ENCODE measurements around the gene RELN. TPM values are rescaled to one million over a fixed set of nuclear protein-coding genes. Genes with fewer than 3 reads are reported as not detected.

The RELN gene
- total RNA-seq, 1 experiment from 2014 or later, result 0.24 TPM

GRCh38 chr7:103983201-103983977 lies 6.1 kb downstream of the RELN start:
- no peaks in the 10 kb centered on the region for H3K36me3 ChIP-seq (replicated peaks; ENCODE audit: control insufficient read depth, insufficient read depth, low read length)
- peaks cover 25% of the 10 kb centered on the region for H3K27me3 ChIP-seq (ENCODE audit: control insufficient read depth, insufficient read depth, low read length)
- DNase-seq, result no peak
- no peak overlapping the region for H3K4me3 ChIP-seq (ENCODE audit: insufficient read depth, low read depth, low read length)

- no peak for DNase-seq
- Histone ChIP-seq H3K27me3 (ENCODE audit: control insufficient read depth, insufficient read depth, low read length) (peaks cover 7% of the 10 kb centered on the region; the same call in 1 of the 2 replicates), H3K36me3 (replicated peaks; ENCODE audit: control insufficient read depth, insufficient read depth, low read length) (no peaks in the 10 kb centered on the region), H3K4me3 (ENCODE audit: insufficient read depth, low read depth, low read length) (no peak overlapping the region)
Observed at GRCh38 chr7:103981003-103981423, 8.4 kb downstream of the RELN start.

- no peak for DNase-seq
- H3K4me3 ChIP-seq (ENCODE audit: insufficient read depth, low read depth, low read length), result no peak overlapping the region
- no peaks in the 10 kb centered on the region for H3K36me3 ChIP-seq (replicated peaks; ENCODE audit: control insufficient read depth, insufficient read depth, low read length)
- H3K27me3 ChIP-seq (ENCODE audit: control insufficient read depth, insufficient read depth, low read length), result no peaks in the 10 kb centered on the region
Observed at GRCh38 chr7:103972779-103973434, 16.6 kb downstream of the RELN start.

GRCh38 chr7:103967401-103967800 lies 22.1 kb downstream of the RELN start:
- Histone ChIP-seq H3K36me3 (replicated peaks; ENCODE audit: control insufficient read depth, insufficient read depth, low read length) (no peaks in the 10 kb centered on the region), H3K4me3 (ENCODE audit: insufficient read depth, low read depth, low read length) (no peak overlapping the region)
- peak; percentile 19 for DNase-seq

GRCh38 chr7:103966593-103967277 lies 22.7 kb downstream of the RELN start:
- no peaks in the 10 kb centered on the region for H3K27me3 ChIP-seq (ENCODE audit: control insufficient read depth, insufficient read depth, low read length)
- no peak for DNase-seq
- H3K36me3 ChIP-seq (replicated peaks; ENCODE audit: control insufficient read depth, insufficient read depth, low read length), result no peaks in the 10 kb centered on the region
- no peak overlapping the region for H3K4me3 ChIP-seq (ENCODE audit: insufficient read depth, low read depth, low read length)

More at GRCh38 chr7:103967401-103967800, 22.1 kb downstream of the RELN start:
- no peaks in the 10 kb centered on the region for H3K27me3 ChIP-seq (ENCODE audit: control insufficient read depth, insufficient read depth, low read length)

GRCh38 chr7:103964269-103964668 lies 25.2 kb downstream of the RELN start:
- Histone ChIP-seq H3K27me3 (ENCODE audit: control insufficient read depth, insufficient read depth, low read length) (no peaks in the 10 kb centered on the region), H3K4me3 (ENCODE audit: insufficient read depth, low read depth, low read length) (no peak overlapping the region)
- DNase-seq, result no peak

GRCh38 chr7:103962070-103962469 lies 27.4 kb downstream of the RELN start:
- Histone ChIP-seq H3K4me3 (ENCODE audit: insufficient read depth, low read depth, low read length) (no peak overlapping the region), H3K36me3 (replicated peaks; ENCODE audit: control insufficient read depth, insufficient read depth, low read length) (no peaks in the 10 kb centered on the region), H3K27me3 (ENCODE audit: control insufficient read depth, insufficient read depth, low read length) (no peaks in the 10 kb centered on the region)
- no peak for DNase-seq

More at GRCh38 chr7:103964269-103964668, 25.2 kb downstream of the RELN start:
- H3K36me3 ChIP-seq (replicated peaks; ENCODE audit: control insufficient read depth, insufficient read depth, low read length), result no peaks in the 10 kb centered on the region

- Histone ChIP-seq H3K36me3 (replicated peaks; ENCODE audit: control insufficient read depth, insufficient read depth, low read length) (no peaks in the 10 kb centered on the region), H3K4me3 (ENCODE audit: insufficient read depth, low read depth, low read length) (no peak overlapping the region), H3K27me3 (ENCODE audit: control insufficient read depth, insufficient read depth, low read length) (no peaks in the 10 kb centered on the region)
- DNase-seq, result no peak
Observed at GRCh38 chr7:103958284-103958818, 31.1 kb downstream of the RELN start.

- Histone ChIP-seq H3K36me3 (replicated peaks; ENCODE audit: control insufficient read depth, insufficient read depth, low read length) (no peaks in the 10 kb centered on the region), H3K27me3 (ENCODE audit: control insufficient read depth, insufficient read depth, low read length) (no peaks in the 10 kb centered on the region), H3K4me3 (ENCODE audit: insufficient read depth, low read depth, low read length) (no peak overlapping the region)
- DNase-seq, result no peak
Observed at GRCh38 chr7:103955985-103956384, 33.5 kb downstream of the RELN start.

GRCh38 chr7:103952408-103952807 lies 37.0 kb downstream of the RELN start:
- no peaks in the 10 kb centered on the region for H3K27me3 ChIP-seq (ENCODE audit: control insufficient read depth, insufficient read depth, low read length)
- no peak overlapping the region for H3K4me3 ChIP-seq (ENCODE audit: insufficient read depth, low read depth, low read length)
- H3K36me3 ChIP-seq (replicated peaks; ENCODE audit: control insufficient read depth, insufficient read depth, low read length), result no peaks in the 10 kb centered on the region
- DNase-seq, result no peak

- Histone ChIP-seq H3K27me3 (ENCODE audit: control insufficient read depth, insufficient read depth, low read length) (no peaks in the 10 kb centered on the region), H3K4me3 (ENCODE audit: insufficient read depth, low read depth, low read length) (no peak overlapping the region), H3K36me3 (replicated peaks; ENCODE audit: control insufficient read depth, insufficient read depth, low read length) (no peaks in the 10 kb centered on the region)
- no peak for DNase-seq
Observed at GRCh38 chr7:103951311-103951710, 38.1 kb downstream of the RELN start.

GRCh38 chr7:103949374-103949773 lies 40.1 kb downstream of the RELN start:
- Histone ChIP-seq H3K4me3 (ENCODE audit: insufficient read depth, low read depth, low read length) (no peak overlapping the region), H3K36me3 (replicated peaks; ENCODE audit: control insufficient read depth, insufficient read depth, low read length) (no peaks in the 10 kb centered on the region), H3K27me3 (ENCODE audit: control insufficient read depth, insufficient read depth, low read length) (no peaks in the 10 kb centered on the region)
- DNase-seq, result no peak

GRCh38 chr7:103947026-103947655 lies 42.3 kb downstream of the RELN start:
- Histone ChIP-seq H3K36me3 (replicated peaks; ENCODE audit: control insufficient read depth, insufficient read depth, low read length) (no peaks in the 10 kb centered on the region), H3K4me3 (ENCODE audit: insufficient read depth, low read depth, low read length) (no peak overlapping the region), H3K27me3 (ENCODE audit: control insufficient read depth, insufficient read depth, low read length) (no peaks in the 10 kb centered on the region)
- no peak for DNase-seq

GRCh38 chr7:103944230-103944900 lies 45.1 kb downstream of the RELN start:
- Histone ChIP-seq H3K4me3 (ENCODE audit: insufficient read depth, low read depth, low read length) (no peak overlapping the region), H3K27me3 (ENCODE audit: control insufficient read depth, insufficient read depth, low read length) (no peaks in the 10 kb centered on the region), H3K36me3 (replicated peaks; ENCODE audit: control insufficient read depth, insufficient read depth, low read length) (no peaks in the 10 kb centered on the region)
- DNase-seq, result no peak
